ENCODE results near the gene NDUFA8. TPM values are rescaled to one million over a fixed set of nuclear protein-coding genes. Genes with fewer than 3 reads are reported as not detected.

NDUFA8 gene
- 100 to 1,000 TPM; 198 to 221 TPM for total RNA-seq
- long read RNA-seq, transcript NDUFA8-201 (4 exons, 844 nt): major isoform, 18 of 19 reads
- long read RNA-seq, partial matches to known transcripts: 0 of 19 reads
- long read RNA-seq, other reads (novel, unspliced or antisense): 1 of 19 reads

DNA sequence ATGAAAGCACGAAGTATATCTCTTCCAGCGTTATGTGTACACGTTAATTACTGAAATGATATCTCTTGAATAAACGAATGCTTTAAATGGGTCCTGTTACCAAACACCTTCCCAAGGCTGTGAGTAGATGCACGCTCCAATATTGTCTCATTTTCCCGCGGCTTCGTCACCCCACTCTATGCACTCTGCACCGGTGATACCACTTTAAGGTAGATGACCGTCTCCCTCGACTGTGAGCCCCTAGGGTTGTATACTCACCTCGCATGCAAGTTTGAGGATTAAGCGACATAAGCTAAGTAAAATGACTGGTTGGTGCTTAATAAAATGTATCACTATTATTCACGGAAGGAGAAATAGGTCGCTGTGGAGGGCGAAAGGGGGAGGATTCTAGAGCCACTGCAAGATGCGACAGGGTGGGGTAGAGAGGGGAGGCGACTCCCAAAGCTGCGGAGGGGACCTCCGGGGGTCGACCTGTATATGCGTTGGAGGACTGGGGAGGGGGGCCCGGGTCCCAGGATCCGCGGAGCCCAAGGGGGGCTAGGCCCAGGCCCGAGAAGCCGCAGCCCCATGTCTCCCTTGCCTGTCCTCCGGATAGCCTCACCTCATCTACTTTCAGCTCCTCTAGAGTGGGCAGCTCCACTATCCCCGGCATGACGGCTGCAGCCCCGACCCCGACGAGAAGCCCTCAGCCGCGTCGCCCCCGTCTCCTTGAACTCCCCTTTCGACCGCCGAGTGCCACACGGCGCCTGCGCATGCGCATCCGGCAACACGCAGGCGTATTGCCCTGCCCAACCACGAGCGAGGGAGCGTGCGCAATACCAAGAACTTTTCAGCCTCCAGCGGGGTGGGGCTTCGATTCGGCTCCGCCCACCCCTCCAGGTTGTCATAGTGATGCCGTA lies at the start of gene NDUFA8, which contains the start of gene MORN5:
TSS of gene NDUFA8 (minus strand) at position 754 of the 899 bp plus-strand sequence. CDS start at position 652, 102 bp downstream.
TSS of gene MORN5 (plus strand) at position 883 of the 899 bp plus-strand sequence. CDS start 65 bp downstream, outside the sequence.
- ATAC-seq (peak; percentile 99), DNase-seq (peak; percentile 98)
- intact Hi-C loops (cut with DNase I): loop anchor here in 1 of 2 donors (10.0 kb wide), 1 partner anchor 106 kb away; the partner anchor contains the start of genes MRRF and RBM18

DNA sequence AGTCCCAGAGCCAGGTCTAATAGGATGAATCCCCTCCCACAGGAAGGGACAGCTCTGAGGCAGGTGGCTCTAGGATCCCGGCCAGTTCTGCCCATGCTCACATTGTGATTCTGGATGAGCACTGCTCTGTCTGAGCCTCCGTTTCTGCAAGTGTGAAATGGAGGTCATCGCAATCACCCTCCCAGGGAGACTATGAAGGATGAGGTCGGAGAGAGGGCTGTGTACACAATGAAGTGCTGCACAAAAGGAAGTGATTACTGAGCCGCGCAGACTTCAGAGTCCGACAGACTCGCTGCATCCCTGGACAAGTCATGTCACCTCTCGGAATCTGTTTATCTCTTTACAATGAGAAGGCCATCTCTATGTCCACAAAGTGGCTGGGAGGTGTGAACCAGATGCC lies 47.5 kb upstream of the NDUFA8 start:
- DNase-seq (no peak), ATAC-seq (no peak)
- intact Hi-C loops (cut with DNase I): no loop called here

DNA sequence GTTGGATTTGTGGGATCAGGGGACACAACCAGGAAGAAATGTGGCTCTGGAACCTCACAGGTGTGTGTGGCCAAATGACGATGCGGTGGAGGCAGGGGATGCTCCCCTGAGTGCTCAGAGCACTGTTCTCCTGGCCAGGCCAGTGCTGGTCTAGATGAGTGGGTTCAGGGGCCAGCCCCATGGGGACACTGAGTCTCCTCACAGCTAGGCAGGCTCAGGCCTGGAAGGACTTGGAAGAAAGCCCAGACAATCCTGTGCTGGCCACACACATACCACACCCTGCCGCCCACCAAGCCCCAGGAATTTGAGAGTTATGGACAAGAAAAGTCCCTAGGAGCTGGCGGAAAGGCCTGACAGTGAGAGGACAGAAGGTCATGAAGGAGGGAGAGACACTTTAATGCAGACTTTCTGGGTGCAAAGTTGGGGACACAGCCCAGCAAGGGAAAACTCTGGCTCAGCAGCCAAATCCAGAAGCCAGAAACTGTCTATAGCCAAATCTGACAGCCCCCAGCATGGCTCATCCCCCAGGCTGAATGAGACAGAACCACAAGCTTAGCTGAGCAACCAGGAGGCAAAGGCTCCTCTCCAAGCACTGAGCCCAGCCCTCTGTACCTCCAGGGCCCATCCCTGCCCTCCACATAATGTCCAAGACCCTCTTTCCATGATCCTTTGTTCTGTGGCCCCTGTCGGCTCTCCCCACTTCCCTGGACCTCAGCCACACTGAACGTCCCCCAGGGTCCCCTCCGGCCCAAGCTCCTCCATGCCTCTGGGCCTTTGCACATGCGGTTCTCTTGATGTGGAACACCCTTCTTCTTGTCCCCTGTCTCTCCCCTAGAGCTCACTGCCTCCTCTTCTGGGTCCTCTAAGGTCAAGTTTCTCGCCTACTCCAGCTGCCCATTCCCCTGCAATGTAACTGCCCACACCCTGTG lies 46.8 kb upstream of the NDUFA8 start:
- ATAC-seq (no peak), DNase-seq (no peak)
- intact Hi-C loops (cut with DNase I): no loop called here

DNA sequence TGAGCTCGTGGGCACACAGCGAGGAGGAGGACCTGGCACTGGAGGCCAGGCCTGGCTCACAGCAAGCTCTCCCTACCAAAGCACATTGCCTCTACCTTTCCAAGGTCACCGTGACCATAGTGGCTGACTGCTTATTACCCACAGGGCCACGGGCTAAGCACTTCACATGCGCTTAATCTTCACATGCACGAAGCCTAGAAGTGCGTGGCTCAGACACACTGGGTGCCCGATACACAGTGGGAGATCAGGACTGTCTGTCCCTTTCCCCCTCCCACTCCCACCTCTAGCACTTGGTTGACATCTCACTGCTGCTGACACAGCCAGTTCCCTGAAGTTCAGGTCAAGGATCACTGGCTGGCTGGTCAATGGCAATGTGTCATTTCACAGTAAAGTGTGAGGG lies 45.6 kb upstream of the NDUFA8 start:
- intact Hi-C loops (cut with DNase I): no loop called here
- DNase-seq (no peak), ATAC-seq (no peak)

DNA sequence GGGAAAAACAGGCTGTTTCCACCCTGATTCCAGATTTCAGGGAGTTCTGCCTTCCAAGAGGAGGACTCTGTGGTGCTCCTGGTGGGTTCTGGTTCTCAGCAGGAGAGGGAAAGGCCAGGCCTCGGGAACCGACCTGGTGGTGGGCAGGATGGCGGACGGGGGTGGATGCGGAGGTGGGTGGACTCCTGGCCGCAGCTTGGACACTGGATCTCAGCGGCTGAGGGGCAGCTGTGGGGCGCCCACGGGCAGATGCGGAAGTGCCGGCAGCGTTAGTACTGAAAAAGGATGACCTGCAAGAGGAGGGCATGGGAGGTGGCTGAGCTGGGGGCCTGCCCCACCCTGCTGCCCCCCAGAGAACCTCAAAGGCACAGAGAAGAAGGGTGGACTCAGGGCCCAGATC lies 44.9 kb upstream of the NDUFA8 start:
- intact Hi-C loops (cut with DNase I): no loop called here
- ATAC-seq (no peak), DNase-seq (no peak)

DNA sequence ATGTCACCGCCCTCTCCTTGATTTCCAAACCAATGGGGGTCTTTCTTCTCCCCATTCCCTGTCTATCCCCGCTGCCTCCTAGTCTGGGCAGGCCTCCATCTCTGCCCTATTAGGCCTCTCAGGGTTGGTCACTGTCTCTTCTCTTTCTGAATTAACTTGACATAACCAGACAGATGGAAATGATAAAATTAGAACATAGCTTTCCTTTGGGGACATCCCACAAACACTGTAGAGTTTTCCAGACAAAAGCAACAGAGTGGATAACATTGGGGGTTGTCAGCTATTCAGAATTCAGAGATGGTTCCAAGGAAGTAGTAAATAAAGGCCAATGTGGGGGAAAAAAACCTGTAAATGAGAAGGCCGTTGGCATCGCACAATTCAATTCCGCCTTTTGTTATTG lies 44.5 kb upstream of the NDUFA8 start:
- no peak for DNase-seq
- intact Hi-C loops (cut with DNase I): no loop called here
- ATAC-seq: no peak

DNA sequence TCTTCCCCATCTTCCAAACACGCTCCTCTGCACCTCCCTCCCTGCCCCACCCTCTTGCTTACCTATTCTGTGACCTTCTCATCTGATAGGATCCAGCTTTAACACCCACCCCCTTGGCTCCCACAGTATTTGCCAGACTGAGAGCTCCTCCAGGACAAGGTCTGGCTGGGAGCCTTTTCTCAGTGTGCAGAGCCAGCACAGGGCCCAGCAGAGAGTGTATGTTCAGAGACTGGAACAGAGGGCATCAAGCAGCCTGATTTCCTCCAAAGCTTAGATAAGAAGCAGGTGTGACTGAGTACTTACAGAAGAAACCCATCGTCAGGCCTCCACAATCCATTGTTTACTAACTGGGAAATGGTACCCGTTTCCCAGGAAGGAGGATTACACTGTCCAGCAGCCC lies 42.5 kb upstream of the NDUFA8 start:
- intact Hi-C loops (cut with DNase I): no loop called here
- ATAC-seq (peak; percentile 16 to 51), DNase-seq (no peak)

DNA sequence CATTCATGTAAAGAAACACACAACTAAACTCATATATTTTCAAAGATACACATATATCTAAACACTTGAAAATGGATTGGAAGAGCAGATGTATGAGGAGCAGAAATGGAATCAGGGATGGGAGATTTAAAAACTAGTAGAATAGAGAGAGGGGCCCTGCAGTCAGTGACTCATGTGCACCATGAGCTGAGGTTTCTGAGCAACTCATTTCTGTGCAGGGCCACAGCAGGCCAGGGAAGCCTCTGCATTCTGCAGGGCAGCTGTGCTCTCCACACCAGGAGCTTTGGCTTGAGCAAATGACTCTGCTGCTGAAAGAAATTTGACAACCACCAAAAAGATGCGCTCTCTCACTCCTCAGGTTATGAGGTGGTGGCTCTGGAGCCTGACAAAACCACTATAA lies 42.1 kb upstream of the NDUFA8 start:
- ATAC-seq (no peak), DNase-seq (no peak)
- intact Hi-C loops (cut with DNase I): no loop called here

DNA sequence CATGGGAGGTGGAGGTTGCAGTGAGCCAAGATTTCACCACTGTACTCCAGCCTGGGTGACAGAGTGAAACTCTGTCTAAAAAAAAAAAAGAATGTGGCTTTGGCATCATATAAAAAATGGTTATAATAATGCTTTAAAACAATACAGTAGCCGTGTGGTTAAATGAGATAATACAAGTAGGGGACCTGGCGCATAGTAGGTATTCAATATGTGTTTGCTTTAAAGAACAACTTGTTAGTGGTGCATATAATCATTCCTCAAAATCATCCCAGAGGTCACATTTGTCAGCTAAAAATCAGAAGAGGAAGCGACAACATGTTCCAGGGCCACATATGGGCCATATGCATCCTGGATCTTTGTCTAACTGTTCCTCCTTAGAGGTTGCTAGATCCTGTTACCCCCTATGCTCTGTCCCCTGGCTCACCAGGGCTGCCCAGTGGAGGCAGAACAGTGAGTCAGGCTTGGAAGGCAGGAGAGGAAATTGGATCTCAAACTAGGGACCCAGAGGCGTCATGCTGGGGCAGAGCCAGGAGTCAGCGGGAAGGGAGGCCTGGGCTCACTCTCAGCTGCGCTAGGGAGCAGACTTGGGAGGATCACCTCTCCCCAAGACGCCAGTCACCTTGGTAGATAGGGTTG lies 41.5 kb upstream of the NDUFA8 start:
- ATAC-seq (peak in 1 of 2 donors; percentile 40), DNase-seq (no peak)
- intact Hi-C loops (cut with DNase I): no loop called here

DNA sequence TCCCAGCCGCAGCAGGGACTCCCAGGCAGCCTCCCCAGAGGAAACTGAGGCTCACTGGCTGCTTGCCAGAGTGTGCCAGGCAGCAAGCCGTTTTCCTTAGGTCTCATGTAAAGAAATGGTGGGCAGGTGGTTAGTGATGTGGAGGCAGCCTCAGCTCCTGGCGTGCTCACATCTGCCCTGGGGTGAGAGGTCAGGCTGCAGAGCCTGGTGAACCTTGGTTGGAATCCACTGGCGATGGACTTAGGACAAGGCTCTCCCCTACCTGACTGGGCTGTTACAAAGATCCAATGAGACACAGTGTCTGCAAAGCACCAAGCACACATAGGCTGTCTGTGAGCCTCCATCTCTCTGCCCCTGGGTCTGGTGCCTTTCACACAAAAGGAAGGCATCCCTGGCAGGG lies 38.3 kb upstream of the NDUFA8 start:
- DNase-seq: no peak
- no peak for ATAC-seq
- intact Hi-C loops (cut with DNase I): no loop called here

DNA sequence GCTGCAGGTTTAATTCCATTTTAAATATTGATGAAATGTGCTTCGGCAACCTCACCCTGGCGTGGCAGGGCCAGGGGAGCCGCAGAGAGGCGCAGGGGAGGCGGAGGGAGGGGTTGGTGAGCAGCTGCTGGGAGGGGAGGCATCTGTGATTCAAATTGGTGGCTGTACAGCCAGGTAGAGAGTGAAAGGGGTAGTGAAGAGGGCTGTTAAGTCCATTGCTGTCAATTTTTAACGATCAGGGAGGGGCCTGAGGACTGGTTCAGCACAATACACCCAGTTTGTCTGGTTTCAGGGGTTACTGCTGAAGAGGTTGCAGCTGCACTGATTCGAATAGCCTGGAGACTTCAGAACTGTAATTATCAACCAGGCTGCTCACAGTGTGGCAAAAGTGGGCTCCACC lies 37.8 kb upstream of the NDUFA8 start:
- DNase-seq: no peak
- intact Hi-C loops (cut with DNase I): no loop called here
- ATAC-seq: no peak

DNA sequence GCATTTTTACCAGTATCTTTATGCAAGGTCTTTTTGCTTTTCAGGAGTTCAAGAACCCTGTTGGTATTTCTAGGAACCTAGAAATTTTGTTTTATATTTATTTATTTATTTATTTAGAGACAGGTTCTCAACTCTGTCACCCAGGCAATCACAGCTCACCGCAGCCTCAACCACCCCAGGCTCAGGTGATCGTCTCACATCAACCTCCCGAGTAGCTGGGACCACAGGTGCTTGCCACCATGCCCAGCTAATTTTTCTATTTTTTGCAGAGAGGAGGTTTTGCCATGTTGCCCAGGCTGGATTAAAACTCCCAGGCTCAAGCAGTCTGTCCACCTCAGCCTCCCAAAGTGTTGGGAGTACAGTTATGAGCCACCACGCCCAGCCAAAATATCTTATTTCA lies 36.3 kb upstream of the NDUFA8 start:
- DNase-seq (no peak), ATAC-seq (no peak)
- intact Hi-C loops (cut with DNase I): no loop called here

DNA sequence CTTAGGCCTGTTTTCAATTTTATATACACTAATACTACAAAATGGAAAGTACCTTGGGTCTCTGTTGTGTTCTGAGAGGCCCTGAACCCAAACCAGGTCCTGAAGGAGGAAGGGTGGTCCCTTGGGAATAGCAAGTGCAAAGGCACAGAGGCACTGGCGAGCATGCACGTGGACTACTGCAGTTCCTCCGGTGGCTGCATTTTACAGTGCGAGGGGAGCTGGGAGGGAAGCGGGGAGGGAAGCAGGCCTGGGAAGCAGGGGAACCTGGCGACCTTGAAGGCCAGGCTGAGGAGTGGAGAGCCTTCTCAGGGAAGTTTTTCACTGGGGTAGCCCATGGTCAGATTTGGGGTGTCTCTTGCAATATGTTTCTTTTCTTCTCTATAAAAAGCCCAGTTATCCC lies 34.1 kb upstream of the NDUFA8 start:
- DNase-seq: no peak

DNA sequence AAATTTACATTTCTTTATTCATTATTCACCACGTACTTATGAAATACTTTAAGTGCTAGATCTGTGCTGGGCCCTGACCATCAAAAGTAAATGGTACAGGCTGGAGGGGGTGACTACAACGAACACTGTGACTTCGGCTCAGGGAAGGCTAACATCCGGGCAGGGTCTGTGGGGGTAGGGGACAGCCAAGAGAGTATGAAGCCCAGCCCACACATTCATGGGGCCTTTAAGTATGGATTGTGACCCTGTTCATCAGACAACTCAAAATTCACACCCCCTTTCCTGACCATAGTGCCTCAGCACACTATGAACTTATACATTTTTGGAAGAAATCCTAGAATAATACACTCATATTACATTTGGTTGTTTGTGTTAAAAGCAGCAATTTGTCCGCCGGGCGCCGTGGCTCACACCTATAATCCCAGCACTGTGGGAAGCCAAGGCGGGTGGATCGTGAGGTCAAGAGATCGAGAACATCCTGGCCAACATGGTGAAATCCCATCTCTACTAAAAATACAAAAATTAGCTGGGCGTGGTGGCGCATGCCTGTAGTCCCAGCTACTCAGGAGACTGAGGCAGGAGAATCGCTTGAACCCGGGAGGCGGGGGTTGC lies 33.4 kb upstream of the NDUFA8 start:
- DNase-seq (no peak), ATAC-seq (no peak)
- intact Hi-C loops (cut with DNase I): no loop called here

More for the DNA sequence above, 34.1 kb upstream of the NDUFA8 start:
- ATAC-seq: no peak
- intact Hi-C loops (cut with DNase I): no loop called here

DNA sequence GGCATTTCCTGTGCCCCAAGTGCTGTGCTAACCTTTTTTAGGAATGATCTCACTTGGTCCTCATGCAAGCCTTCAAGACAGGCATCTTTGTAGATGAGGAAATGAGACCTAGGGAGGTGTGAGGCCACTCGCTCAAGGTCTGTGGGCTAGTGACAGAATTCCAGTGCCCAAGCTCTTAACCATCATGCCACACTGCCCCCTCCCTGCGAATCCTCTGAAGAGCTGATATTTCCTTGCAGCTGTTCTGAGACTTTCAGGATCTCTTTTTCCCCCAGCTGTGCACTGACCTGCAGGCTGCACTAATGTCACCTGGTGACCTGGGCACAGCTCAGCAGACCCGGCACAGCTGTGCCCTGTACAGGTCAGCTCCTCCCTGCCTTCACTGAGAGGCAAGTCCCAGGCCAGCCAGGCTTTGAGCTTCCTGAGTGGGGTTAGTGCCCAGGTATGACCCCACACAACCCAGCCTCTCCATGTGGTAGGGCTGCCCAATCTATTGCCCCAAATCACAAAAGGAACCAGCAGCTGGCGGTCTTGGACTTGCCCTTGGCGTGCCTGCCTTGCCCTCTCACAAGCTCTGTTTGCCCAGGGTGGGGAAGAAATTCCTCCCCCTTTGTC lies 32.8 kb upstream of the NDUFA8 start:
- ATAC-seq: no peak
- intact Hi-C loops (cut with DNase I): no loop called here
- no peak for DNase-seq

DNA sequence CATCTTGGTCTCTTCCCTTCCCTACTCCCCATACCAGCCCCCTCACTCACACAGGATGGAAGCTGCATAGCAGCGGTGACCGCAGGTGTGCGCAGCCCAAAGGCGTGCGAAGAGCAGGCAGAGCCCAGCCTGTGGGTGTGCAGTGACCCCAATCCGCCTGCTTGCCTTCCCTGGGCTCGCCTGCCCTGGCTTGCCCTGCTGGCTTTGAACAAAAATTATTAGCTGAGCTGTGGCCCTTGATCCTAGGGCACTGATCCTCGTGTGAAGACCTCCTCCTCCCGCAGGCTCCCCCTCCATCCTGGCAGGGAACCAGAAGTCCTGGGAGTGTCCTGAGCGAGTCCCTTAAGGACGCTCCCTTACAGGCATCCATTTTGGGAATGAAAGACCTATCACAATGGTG lies 32.0 kb upstream of the NDUFA8 start:
- DNase-seq: no peak
- intact Hi-C loops (cut with DNase I): no loop called here
- ATAC-seq: no peak

DNA sequence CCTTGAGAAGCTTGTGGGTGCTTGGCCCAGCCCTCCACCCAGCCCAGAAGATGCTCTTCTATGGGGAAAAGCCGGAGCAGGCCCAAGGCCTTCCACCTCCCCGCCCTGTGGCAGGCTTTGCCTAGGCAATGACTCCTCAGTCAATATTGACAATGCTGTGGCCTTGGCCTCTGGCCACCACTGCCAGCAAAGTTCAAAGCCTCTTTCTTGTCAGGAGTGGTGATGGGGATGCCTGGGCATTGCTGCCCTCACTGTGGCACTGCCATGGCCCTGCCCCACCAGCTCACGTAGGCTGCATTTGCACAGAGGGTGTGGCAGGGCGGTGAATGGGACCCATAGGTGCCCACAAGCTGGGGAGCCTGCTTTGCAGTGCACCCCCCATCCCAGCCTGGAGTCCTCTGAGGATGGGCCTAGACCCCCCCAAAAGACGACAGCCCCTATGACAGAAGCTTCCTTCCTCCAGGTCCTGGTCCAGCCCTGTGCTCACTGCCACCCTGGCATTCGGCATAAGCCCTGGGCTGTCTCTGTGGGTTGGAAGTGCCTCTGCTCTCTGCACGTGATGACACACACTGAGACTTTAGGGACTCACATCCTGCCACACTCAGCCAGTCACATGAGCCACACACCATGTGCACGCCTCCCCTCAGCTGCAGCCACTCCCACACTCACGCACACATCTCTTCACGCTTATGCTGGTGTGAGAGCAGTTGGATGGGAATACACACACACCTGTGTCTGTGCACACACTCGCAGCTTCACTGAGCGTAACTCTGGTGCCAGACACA lies 31.2 kb upstream of the NDUFA8 start:
- no peak for DNase-seq
- intact Hi-C loops (cut with DNase I): no loop called here
- no peak for ATAC-seq

DNA sequence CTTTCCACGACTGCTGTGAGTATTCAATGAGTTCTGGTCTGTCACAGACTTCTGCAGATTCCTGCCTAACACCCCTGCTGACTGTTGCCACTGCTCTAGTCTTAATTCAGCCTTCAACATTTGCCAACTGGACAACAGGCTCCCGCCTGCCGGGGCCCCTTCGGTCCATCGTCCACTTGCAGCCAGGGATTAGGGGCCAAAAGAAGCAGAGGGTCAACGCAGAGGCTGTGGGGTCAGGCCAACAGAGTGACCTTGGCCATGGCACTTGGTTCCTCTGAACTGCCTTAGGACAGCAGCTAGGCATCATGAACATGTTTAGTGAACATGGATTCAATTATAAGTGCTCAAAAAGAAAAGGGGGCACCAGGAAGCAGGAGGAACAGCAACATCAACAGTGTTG lies 28.8 kb upstream of the NDUFA8 start:
- no peak for ATAC-seq
- intact Hi-C loops (cut with DNase I): no loop called here
- DNase-seq: no peak

Data from left cardiac atrium (tissue), 4 donors.